ENCODE results near the gene CARHSP1.
"Not testable (repeated sequence)": the region's sequence is repeated elsewhere in the genome, so short reads cannot be mapped to it uniquely, and the experiment has no call there.

CARHSP1 gene

GRCh38 chr16:8853150-8853549, 15.7 kb downstream of the CARHSP1 start:
- no peak for DNase-seq

- DNase-seq = peak; percentile 60
Observed at GRCh38 chr16:8852534-8852933, 16.3 kb downstream of the CARHSP1 start.

GRCh38 chr16:8851761-8852403, 16.9 kb downstream of the CARHSP1 start:
- DNase-seq = no peak

- DNase-seq = peak; percentile 91
Observed at GRCh38 chr16:8850279-8850885, 18.4 kb downstream of the CARHSP1 start.

- no peak for DNase-seq
Observed at GRCh38 chr16:8849411-8850011, 19.3 kb downstream of the CARHSP1 start.

- no peak for DNase-seq
Observed at GRCh38 chr16:8848939-8849391, 19.8 kb downstream of the CARHSP1 start.

- DNase-seq = no peak
Observed at GRCh38 chr16:8848231-8848938, 20.4 kb downstream of the CARHSP1 start.

- DNase-seq = no peak
Observed at GRCh38 chr16:8847623-8848022, 21.2 kb downstream of the CARHSP1 start.

GRCh38 chr16:8847145-8847544, 21.7 kb downstream of the CARHSP1 start:
- no peak for DNase-seq

- no peak for DNase-seq
Observed at GRCh38 chr16:8846401-8846932, 22.3 kb downstream of the CARHSP1 start.

- DNase-seq = no peak
Observed at GRCh38 chr16:8845699-8846298, 23.0 kb downstream of the CARHSP1 start.

GRCh38 chr16:8843296-8843695, 25.5 kb downstream of the CARHSP1 start:
- DNase-seq = not testable (repeated sequence)

GRCh38 chr16:8842016-8842415, 26.8 kb downstream of the CARHSP1 start:
- DNase-seq = not testable (repeated sequence)

GRCh38 chr16:8837594-8837993, 31.2 kb downstream of the CARHSP1 start:
- not testable (repeated sequence) for DNase-seq

GRCh38 chr16:8836797-8837196, 32.0 kb downstream of the CARHSP1 start:
- DNase-seq = not testable (repeated sequence)

GRCh38 chr16:8832717-8833105, 36.1 kb downstream of the CARHSP1 start:
- DNase-seq = no peak

- DNase-seq = no peak
Observed at GRCh38 chr16:8831871-8832716, 36.7 kb downstream of the CARHSP1 start.

- no peak for DNase-seq
Observed at GRCh38 chr16:8831450-8831849, 37.4 kb downstream of the CARHSP1 start.

GRCh38 chr16:8828541-8829165, 40.2 kb downstream of the CARHSP1 start:
- no peak for DNase-seq

GRCh38 chr16:8826278-8826879, 42.4 kb downstream of the CARHSP1 start:
- no peak for DNase-seq

- no peak for DNase-seq
Observed at GRCh38 chr16:8822403-8822802, 46.4 kb downstream of the CARHSP1 start.

All from NCI-H226 (cell line).